Activated CD4-positive, alpha-beta T cell treated with anti-CD3 and anti-CD28 coated beads for 4 hours (primary cell): Measurements from ENCODE around the gene VASH2.
A peak's percentile ranks its signal among the peaks of the same experiment; 100 is the strongest.
"Not testable (repeated sequence)": the region's sequence is repeated elsewhere in the genome, so short reads cannot be mapped to it uniquely, and the experiment has no call there.

Experiments used
- DNase-seq, 2 donors: peaks; one replicate each; pipeline ENCODE4 v3.0.0-alpha.2; 2020

The VASH2 gene

GRCh38 chr1:212950243-212951125 lies at the start of gene VASH2:
TSS of gene VASH2 (plus strand) at chr1:212950541. CDS start at chr1:212951543, 1,002 bp downstream.
- DNase-seq, result peak; percentile 36 to 42

GRCh38 chr1:212901290-212901689 lies 49.1 kb upstream of the VASH2 start:
- no peak for DNase-seq

GRCh38 chr1:212902054-212902453 lies 48.3 kb upstream of the VASH2 start:
- DNase-seq, result no peak

GRCh38 chr1:212903664-212904063 lies 46.7 kb upstream of the VASH2 start:
- DNase-seq, result no peak

- DNase-seq, result not testable (repeated sequence)
Measured at GRCh38 chr1:212908071-212908470, 42.3 kb upstream of the VASH2 start.

- DNase-seq, result no peak
Measured at GRCh38 chr1:212908971-212909370, 41.4 kb upstream of the VASH2 start.

GRCh38 chr1:212909652-212910063 lies 40.7 kb upstream of the VASH2 start:
- no peak for DNase-seq

GRCh38 chr1:212910213-212910612 lies 40.1 kb upstream of the VASH2 start:
- DNase-seq, result not testable (repeated sequence)

GRCh38 chr1:212913638-212914037 lies 36.7 kb upstream of the VASH2 start:
- not testable (repeated sequence) for DNase-seq

GRCh38 chr1:212914110-212914509 lies 36.2 kb upstream of the VASH2 start:
- not testable (repeated sequence) for DNase-seq

GRCh38 chr1:212914789-212915188 lies 35.6 kb upstream of the VASH2 start:
- no peak for DNase-seq

GRCh38 chr1:212915245-212916091 lies 34.9 kb upstream of the VASH2 start:
- DNase-seq, result no peak

- DNase-seq, result no peak
Measured at GRCh38 chr1:212916481-212917133, 33.7 kb upstream of the VASH2 start.

GRCh38 chr1:212917134-212917485 lies 33.2 kb upstream of the VASH2 start:
- DNase-seq, result no peak

- no peak for DNase-seq
Measured at GRCh38 chr1:212917858-212918257, 32.5 kb upstream of the VASH2 start.

GRCh38 chr1:212918824-212919223 lies 31.5 kb upstream of the VASH2 start:
- DNase-seq, result no peak

GRCh38 chr1:212920246-212920645 lies 30.1 kb upstream of the VASH2 start:
- DNase-seq, result no peak

GRCh38 chr1:212920896-212921295 lies 29.4 kb upstream of the VASH2 start:
- no peak for DNase-seq

- DNase-seq, result no peak
Measured at GRCh38 chr1:212922016-212922415, 28.3 kb upstream of the VASH2 start.

- DNase-seq, result no peak
Measured at GRCh38 chr1:212926372-212926771, 24.0 kb upstream of the VASH2 start.

GRCh38 chr1:212928323-212929291 lies 21.7 kb upstream of the VASH2 start:
- DNase-seq, result no peak
